Muscle of back (tissue), 13 donors: ENCODE data around the gene LHX1. TPM values are rescaled to one million over a fixed set of nuclear protein-coding genes. Genes with fewer than 3 reads are reported as not detected.

Experiments
- DNase-seq, 3 donors: peaks; one replicate each; pipeline versions ENCODE4 v3.0.0 to v3.0.0-alpha.2; 2013
- long read RNA-seq, 9 donors: transcript quantifications; one replicate each; lab custom pipeline, GENCODE V29; 2026
- polyA plus RNA-seq, 10 donors: library from polyadenylated mRNA; unstranded; fragments of 120-200 nt; gene quantifications; one replicate each; pipeline ENCODE4 v1.2.1, GENCODE V29; 2013; ENCODE audit not compliant: insufficient read length in 10 of 10

Gene LHX1
- under 1 TPM in 2 of 10 donors, not detected in 8; 0.11 TPM for polyA plus RNA-seq
- long read RNA-seq, donor 1 = 0 reads
- long read RNA-seq, donor 2 = 0 reads
- long read RNA-seq, donor 3 = 0 reads
- long read RNA-seq, donor 4 = 0 reads
- long read RNA-seq, donor 5 = 0 reads
- long read RNA-seq, donor 6 = 0 reads
- long read RNA-seq, donor 7 = 0 reads
- long read RNA-seq, donor 8 = 0 reads
- long read RNA-seq, donor 9 = 0 reads

DNA sequence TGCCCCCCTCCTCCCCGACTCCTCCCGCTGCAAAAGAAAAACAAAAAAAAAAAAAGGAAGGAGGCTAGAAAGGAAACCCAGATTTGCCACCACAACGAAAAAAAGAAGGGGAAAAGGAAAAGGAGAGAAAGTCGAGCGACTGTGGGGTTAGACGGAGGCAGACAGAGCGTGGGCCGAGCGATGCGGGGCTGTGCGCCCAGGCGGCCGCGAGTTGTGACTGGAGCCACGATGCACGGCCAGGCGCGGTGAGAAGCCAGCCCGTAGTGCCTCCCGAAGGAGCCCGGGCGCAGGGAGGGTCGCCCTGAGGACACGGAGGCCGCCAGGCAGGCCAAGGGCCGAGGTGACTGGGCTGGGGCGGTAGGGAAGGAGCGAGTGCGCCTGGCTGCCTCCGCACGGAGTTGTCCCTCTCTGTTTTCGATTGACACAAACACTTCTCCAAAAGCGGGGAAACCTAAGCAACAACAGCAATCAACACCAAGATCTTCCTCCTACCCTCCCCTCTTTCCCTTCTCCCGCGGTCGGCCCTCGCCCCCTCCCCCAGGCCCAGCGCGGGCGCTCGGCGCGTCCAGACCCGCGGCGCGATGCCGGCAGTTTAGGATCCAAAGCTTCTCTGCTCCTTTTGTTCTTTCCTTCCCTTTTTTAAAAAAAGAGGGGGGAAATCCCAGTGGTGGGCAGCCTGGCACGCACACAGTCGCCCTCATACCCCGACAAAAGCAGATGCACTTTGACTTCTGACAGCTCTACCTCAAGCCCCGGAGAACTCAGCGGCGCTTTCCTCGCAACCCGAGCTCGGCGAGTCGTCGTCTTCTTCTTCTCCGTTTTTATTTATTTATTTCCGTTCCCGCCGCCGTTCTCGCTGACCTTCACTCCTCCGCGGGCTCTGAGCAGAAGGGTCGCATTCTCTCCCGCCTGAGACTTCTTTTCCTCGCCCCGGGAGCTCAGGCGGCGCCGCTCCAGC lies at the start of gene LHX1:
Gene LHX1, plus strand, starts transcription at position 475 of the 958 bp plus-strand sequence. CDS start 723 bp downstream, outside the sequence.
- peak in 1 of 3 donors; percentile 59 for DNase-seq

- peak; percentile 40 to 57 (median 44) for DNase-seq
Measured at GRCh38 chr17:36888236-36888951, 48.9 kb upstream of the LHX1 start.

DNA sequence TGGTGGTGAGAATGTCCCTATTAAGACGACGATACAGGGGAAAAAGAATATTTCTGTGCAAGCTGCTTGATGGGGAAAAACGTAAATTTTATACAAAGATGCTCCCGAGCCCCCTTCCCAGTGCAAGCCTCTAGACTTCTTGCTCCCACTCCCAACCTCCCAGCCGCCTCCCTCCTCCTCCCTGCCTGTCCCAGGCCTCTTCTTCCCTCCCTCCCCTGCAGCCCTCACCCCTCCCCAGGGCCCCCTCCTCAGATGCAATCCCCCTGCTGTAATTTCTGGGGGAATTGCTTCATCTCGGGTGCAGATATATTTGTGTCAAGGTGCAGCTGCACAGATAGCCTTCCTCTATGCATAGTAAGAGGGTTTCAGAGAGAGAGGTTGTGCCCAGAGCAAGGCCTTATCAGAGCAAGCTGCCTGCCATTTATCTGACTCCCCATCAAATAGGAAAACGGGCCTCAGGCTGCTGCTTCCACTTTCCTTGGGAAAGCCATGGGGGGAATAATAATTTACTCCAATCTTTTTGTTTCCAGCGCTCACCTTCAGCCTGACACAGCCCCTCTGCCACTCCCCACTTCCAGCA lies 47.4 kb upstream of the LHX1 start:
- no peak for DNase-seq

GRCh38 chr17:36890398-36891168 lies 46.7 kb upstream of the LHX1 start:
- no peak for DNase-seq

GRCh38 chr17:36892112-36892838 lies 45.0 kb upstream of the LHX1 start:
- no peak for DNase-seq

DNA sequence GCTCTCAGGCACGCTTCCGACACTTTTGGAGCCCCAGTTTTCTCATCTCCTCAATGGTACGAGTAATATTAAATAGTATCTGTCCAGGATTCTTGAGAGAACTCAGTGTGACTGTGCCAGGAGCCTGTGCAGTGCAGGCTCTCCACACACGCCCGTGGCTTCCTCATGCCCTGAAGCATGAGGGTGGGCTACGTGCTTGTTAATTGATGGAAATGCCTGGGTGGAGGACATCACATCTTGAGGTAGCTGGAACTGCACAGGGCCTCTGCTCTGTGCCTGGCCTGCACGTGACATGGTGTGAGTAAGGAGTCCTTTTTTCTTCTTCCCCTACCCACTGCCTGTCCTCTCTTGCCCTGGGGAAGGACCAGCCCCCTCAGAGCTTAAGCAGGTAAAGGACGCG lies 43.1 kb upstream of the LHX1 start:
- no peak for DNase-seq

GRCh38 chr17:36894925-36895324 lies 42.4 kb upstream of the LHX1 start:
- no peak for DNase-seq

- DNase-seq = peak in 1 of 3 donors; percentile 25
Measured at GRCh38 chr17:36899250-36900159, 37.8 kb upstream of the LHX1 start.

DNA sequence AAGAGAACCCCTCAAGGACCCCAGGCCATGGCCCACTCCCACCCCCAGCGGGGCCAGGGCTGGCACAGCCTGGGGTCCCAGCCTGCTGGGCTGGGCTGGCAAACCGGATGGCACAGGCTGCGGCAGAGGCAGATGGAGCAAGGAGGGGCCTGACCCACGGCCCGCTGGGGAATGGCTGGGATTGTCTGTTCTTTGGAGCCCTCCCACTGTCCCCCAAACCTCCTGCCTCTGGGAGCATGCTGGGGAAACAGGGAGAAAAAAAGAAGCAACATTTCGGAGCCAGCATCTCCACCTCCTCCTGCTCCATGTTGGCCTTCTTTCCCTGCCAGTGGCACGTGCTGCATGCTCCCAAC lies 37.1 kb upstream of the LHX1 start:
- DNase-seq = no peak

GRCh38 chr17:36901506-36901905 lies 35.8 kb upstream of the LHX1 start:
- peak in 1 of 3 donors; percentile 38 for DNase-seq

GRCh38 chr17:36907407-36907806 lies 29.9 kb upstream of the LHX1 start:
- DNase-seq = no peak

- DNase-seq = no peak
Measured at GRCh38 chr17:36910513-36910912, 26.8 kb upstream of the LHX1 start.

DNA sequence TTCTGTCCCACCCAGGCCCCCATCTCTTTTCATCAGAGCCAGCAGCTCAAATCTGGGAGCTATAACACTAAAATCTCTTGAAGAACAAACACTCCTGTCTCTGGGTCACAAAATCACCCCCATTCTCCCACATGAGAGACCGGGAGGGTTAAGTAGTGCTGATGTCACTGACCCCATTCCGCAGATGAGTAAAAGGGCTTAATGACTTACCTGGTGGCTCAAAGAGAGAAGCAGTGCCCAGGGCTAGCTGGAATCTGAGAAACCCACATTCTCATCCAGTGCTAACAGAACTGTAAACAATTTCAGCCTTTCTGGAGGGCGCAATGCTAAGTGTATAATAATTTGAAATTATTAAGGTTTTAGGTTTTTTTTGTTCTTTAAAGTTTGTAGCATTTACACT lies 26.3 kb upstream of the LHX1 start:
- DNase-seq = no peak

DNA sequence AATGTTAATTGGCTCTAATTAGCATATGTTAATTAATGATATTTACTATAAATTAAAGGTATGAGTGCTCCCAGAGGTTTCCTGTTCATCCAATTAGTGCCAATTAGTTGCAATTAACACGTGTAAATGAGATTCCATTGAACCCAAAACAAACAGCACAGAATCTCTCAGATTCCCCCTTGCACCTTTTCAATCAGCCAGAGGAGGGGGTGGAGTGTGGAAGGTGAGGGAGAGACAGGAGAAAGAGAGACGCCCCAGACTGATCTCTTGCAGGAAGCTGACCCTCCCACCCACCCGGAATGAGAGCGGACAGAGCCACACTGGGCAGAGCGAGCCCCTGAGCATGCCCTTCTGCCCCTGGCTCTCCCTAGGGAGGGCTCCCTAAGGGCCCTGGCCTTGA lies 24.1 kb upstream of the LHX1 start:
- no peak for DNase-seq

- no peak for DNase-seq
Measured at GRCh38 chr17:36918211-36918691, 19.0 kb upstream of the LHX1 start.

DNA sequence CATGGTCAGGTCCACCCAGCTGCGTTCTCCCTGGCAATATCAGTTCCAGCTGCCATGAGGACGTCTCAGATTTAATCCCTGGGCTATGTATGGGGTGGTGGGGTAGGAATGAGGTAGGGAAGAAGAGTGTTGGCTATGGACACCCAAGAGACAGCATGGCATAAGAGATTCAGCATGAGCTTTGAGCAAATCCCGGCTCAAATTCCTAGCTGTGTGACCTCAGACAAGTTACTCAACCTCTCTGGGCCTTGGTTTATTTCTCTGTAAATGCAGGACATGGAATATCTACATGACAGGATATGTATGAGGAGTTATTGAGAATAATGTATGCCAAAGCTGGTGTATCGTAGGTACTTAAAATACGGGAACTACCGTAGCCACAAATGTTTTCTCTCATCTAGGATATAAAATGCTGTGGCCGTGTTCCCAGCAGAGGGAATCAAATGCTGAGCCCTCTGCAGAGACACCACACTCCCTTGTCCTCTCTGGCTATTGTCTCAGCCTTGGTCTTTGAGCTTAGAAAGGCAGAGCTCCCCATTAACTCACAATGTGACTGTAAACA lies 17.8 kb upstream of the LHX1 start:
- no peak for DNase-seq

GRCh38 chr17:36920032-36921005 lies 17.0 kb upstream of the LHX1 start:
- DNase-seq = no peak
